Activated naive CD4-positive, alpha-beta T cell (primary cell): ENCODE results near the gene DNAJC13.
"Not testable (repeated sequence)": the region's sequence is repeated elsewhere in the genome, so short reads cannot be mapped to it uniquely, and the experiment has no call there.

Source experiments
- DNase-seq, 4 experiments: peaks; one replicate each; lab custom pipeline; 2025; lab: John Stamatoyannopoulos, UW

DNAJC13 gene, protein sequence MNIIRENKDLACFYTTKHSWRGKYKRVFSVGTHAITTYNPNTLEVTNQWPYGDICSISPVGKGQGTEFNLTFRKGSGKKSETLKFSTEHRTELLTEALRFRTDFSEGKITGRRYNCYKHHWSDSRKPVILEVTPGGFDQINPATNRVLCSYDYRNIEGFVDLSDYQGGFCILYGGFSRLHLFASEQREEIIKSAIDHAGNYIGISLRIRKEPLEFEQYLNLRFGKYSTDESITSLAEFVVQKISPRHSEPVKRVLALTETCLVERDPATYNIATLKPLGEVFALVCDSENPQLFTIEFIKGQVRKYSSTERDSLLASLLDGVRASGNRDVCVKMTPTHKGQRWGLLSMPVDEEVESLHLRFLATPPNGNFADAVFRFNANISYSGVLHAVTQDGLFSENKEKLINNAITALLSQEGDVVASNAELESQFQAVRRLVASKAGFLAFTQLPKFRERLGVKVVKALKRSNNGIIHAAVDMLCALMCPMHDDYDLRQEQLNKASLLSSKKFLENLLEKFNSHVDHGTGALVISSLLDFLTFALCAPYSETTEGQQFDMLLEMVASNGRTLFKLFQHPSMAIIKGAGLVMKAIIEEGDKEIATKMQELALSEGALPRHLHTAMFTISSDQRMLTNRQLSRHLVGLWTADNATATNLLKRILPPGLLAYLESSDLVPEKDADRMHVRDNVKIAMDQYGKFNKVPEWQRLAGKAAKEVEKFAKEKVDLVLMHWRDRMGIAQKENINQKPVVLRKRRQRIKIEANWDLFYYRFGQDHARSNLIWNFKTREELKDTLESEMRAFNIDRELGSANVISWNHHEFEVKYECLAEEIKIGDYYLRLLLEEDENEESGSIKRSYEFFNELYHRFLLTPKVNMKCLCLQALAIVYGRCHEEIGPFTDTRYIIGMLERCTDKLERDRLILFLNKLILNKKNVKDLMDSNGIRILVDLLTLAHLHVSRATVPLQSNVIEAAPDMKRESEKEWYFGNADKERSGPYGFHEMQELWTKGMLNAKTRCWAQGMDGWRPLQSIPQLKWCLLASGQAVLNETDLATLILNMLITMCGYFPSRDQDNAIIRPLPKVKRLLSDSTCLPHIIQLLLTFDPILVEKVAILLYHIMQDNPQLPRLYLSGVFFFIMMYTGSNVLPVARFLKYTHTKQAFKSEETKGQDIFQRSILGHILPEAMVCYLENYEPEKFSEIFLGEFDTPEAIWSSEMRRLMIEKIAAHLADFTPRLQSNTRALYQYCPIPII (N-terminal part only)

DNA sequence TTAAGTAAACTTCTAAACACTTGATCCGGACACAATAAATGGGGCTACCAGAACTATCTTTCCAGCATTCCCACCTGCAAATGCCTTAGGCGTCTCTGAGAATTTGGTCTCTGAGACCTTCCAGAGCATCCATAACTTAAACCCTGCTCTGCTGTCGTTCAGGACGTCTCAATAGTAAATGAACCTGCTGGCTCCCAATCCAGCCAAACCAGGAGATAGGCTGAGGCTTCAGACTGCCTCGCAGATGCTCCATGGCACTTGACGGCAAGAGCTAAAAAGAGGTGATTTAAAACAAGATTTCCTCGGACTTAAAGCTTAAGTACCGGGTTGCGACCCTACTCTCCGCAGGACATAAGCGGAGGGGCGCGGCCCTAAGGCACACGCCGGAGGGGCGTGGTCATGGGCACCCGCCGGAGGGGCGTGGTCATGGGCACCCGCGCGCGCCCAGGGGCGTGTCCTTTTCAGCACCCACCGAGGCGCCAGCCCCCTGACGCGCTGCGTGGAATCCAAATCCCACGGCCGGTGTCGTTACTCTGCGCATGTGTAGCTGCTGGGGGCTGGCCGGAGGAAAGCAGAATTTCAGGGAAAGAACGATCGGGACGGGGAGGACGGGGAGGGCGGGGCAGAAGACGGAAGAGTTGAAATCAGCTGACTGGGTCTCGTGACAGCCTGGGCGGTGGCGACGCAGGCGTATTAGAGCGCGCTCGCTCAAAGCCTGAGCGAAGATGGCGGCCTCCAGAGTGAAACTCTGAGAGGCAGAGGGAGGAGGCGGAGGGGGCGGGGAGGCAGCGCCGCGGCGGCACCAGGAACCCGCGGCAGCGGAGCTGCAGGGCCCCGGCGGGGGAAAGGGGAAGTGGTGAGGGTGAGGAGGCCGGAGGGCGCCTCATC lies at the start of gene DNAJC13:
DNAJC13 (plus strand) TSS at position 696 of the 888 bp plus-strand sequence. CDS start 17,049 bp downstream, outside the sequence.
- DNase-seq, result peak; percentile 71 to 90 (median 88)

DNA sequence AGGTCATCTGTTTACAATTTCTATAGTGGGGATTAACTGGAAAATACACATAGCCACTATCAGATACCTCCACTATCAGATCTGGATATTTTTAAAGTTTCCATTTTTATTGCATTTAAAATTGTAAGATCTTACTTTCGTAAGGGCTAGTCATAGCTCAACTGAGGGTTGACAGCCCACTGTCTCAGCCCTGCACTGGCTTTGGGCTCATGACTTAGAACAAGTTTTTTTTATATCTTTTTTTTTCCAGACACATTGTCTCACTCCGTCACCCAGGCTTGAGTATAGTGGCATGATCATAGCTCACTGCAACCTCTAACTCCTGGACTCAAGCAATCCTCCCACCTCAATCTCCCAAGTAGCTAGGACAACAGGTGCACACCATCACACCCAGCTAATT lies 48.8 kb upstream of the DNAJC13 start:
- DNase-seq, result no peak

DNA sequence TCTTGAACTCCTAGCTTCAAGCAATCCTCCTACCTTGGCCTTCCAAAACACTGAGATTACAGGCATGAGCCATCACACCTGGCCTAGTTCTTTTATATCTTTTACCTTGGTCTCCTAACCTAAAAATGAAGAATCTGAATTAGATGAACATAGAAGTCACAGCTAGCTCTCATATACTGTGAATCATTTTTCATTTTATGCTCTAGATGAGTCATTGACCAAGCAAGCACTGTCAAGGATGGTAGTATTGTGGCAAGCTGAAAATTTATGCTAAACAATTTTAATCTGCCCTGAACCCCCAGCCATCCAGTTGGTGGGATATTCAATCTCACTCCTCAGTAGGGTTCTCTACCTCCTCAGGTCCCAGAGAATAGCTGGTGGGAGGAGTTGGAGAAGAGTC lies 48.3 kb upstream of the DNAJC13 start:
- no peak for DNase-seq

DNA sequence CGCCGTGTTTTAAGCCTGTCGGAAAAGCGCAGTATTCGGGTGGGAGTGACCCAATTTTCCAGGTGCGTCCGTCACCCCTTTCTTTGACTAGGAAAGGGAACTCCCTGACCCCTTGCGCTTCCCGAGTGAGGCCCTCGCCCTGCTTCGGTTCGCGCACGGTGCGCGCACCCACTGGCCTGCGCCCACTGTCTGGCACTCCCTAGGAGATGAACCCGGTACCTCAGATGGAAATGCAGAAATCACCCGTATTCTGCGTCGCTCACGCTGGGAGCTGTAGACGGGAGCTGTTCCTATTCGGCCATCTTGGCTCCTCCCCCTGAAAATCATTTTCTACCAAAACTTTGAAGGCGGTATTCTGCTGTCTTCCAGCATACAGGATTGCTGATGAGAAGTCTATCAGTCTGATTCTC lies 40.4 kb upstream of the DNAJC13 start:
- DNase-seq, result not testable (repeated sequence)

DNA sequence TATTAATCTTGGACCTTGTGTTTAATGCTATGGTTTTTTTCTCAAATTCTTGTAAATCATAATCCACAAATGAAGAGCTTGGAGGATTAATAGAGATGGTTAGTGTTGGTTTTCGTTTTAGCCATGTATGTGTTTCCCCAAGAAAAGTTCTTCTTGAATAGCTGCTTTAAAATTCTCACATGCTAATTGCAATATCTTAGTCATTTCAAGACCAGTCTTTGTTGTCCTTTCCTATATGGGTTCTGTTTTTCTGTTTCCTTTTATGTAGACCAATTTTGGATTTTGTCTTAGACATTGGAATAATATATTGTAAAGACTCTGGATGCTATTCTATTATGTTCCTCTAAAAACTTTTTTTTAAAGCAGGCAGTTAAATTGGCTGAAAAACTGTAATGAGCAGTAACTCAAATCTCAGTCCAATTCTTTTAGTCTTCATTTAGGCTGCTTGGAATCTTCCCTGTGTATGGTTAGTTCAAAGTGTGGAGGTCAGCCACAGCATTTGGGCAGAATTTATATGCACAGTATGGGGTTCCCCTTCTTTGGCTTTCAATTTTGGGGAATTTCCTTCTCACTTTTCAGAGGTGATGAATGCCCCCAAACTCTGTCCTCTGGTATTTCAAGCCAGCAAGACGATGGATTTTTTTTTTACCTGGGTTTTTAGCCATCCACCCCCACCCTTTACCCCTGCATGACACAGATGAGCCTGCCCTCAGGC lies 39.1 kb upstream of the DNAJC13 start:
- no peak for DNase-seq

DNA sequence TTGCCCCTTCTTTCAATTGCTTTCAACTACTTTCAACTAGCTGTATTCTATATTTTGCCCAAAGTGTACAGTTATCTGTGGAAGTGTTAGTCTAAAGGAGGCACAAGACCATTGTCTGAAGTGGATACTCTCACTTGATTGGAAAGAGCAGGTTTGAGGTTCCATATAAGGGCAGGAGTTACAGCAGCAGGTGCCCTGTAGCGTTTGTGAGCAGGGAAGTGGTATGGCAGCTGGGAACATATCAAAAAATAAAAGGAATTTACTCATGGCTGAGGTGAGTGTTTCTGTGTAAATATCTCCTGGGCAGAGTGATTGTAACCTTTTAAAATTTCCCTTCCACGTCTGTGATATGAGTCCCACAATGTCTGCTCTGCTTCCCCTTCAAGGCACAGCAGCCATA lies 38.5 kb upstream of the DNAJC13 start:
- DNase-seq, result no peak

DNA sequence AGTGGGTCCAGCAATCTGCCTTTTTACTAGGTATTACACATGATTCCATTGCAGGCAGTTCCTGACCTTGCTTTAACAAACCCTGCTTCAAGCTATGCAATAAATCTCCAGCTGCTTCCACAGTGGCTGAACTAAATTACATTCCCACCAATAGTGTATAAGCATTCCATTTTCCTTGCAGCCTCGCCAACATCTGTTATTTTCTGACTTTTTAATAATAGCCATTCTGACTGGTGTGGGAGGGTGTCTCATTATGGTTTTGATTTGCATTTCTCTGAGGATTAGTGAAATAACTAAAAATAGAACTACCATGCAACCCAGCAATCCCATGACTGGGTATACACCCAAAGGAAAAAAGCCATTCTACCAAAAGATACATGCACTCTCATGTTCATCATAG lies 36.4 kb upstream of the DNAJC13 start:
- DNase-seq, result no peak

DNA sequence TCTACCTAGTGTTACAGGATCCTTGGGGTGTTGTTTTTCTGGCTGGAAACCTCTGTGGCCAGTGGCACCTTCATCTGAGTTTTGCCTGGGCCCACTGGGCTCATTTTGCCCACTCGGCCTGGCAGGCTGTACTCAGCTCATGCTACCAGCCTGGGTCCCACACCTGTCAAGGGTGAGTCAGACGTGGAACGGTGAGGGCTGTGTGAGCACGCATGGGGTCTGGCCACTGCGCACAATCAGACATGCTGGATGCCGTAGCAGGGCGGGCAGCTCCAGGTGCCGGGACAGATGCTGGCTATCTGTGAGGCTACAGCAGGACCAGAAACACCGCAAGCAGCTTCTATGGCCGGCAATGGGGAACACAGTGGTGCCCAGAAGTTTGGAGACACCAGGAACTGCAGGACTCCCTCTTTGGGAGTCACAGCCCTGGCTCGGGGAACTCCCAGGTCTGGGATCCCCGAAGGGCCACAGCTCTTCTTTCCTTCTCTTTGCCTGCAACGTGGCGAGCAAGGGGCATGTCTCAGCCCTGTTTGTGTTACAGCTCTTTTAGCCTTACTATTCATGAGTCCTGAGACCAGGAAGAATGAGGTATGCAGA lies 35.9 kb upstream of the DNAJC13 start:
- DNase-seq, result no peak

DNA sequence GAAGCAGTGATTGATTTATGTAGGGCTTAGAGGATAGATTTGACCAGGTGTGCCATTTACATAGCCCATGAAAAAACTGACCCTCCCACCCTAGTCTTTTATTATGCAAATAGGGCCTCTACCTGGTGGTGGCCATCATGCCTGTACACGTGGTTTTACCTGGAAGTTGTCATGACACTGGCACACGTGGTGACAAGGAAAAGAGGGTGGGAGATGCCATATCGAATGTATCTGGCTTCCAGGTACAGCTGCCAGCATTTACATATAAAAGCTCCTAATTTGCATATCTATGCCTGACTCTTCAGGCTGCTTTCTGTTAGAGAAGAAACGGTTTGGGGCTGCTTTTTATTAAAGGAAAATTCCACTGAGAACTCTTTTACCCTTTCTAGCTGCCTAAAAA lies 35.0 kb upstream of the DNAJC13 start:
- DNase-seq, result no peak

DNA sequence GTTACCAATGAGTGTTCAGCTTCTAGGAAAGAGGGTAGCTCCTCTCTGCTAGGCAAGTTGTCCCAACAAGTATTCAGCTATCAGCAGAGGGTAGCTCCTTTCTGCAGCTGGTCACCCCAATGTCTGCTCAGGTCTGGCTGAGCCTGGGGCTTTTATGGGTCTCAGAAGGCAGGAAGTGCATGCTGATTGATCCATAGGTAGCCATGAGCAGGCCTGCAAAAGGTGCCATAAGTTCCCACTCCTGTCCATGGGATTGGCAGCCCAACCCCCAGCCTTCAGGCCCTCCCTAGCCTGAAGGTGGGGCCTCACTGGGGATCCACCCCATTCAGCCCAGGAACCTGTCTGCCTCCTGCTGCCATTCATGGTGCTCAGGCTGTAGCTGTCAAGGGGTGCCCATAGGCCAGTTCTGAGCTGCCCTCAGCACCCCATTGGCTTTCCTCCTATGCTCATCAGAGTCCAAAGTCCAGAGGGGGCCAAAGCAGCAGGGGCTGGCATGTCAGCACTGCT lies 34.6 kb upstream of the DNAJC13 start:
- DNase-seq, result no peak

DNA sequence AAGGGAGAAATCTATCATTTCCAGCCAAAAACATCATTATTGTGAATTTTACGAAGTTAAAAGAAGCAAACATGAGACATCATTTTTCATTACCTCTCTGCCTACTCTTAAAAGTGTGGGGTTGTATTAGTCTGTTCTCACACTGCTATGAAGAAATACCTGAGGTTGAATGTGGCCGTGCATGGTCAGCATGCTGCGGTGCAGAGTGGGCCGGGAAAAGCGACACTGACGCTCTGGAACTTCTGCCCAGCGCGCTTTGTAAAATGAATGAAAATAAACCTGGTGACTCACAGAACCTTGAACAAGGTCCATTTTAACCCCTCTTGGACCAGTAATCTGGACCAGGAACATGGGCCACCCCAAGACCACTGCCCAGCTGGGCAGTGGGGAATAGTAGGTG lies 31.0 kb upstream of the DNAJC13 start:
- no peak for DNase-seq

DNA sequence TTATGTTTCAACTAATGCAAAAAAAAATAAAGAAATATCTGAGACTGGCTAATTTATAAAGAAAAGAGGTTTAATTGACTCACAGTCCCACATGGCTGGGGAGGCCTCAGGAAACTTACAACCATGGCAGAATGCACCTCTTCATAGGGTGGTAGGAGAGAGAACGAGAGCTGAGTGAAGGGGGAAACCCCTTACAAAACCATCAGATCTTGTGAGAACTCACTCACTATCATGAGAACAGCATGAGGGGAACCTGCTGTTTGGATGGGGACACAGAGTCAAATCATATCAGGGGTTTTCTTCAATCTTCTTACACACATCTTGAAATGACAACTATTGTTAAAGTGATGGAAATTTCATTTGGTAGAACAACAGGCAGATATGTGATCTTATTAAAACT lies 24.6 kb upstream of the DNAJC13 start:
- not testable (repeated sequence) for DNase-seq

DNA sequence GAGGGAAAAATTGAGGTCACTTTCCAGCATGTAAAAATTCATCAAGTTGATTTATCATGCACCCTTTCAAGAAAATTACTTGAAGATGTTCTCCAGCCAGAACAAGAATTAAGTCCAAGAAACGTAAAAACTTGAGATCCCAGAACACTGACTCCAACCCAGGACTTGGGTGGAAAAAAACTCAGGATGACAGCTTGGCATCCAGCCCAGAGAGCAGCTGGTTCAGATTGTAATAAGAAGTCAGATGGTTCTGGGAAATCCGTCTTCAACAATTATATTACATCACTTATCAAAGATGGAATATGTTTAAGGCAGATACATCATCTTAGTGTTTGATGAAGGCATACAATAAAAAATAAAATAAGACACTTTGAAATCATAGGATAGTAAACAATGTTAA lies 23.0 kb upstream of the DNAJC13 start:
- no peak for DNase-seq

DNA sequence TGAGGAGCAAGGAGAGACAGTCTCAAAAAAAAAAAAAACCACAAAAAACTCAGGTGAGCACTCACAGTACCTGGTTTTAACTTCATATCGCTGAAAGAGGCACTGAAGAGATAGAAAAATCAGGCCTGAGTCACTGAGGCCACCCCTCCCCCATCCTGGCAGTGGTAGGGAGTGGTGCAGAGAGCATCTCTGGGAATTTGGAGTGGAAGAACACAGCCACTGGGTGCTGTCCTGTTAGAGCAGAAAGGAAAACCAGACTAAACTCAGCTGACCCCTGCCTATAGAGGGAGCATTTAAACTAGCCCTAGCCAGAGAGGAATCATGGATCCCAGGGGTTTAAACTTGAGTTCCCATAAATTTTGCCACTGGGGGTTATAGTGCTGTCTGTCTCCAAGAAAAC lies 22.2 kb upstream of the DNAJC13 start:
- no peak for DNase-seq

DNA sequence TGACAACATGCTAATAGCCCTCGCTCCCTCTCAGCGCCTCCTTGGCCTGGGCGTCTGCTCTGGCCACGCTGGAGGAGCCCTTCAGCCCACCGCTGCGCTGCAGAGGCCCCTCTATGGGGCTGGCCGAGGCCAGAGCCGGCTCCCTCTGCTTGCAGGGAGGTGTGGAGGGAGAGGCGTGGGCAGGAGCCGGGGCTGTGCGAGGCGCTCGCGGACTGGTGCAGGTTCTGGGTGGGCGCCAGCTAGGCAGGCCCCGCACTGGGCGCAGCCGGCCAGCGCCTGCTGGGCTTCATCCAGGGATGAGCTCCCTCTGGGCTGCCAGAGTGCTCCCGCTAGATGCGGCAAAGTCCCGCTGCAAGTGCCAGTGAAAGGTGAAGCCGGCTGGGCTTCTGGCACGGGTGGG lies 21.0 kb upstream of the DNAJC13 start:
- DNase-seq, result no peak

DNA sequence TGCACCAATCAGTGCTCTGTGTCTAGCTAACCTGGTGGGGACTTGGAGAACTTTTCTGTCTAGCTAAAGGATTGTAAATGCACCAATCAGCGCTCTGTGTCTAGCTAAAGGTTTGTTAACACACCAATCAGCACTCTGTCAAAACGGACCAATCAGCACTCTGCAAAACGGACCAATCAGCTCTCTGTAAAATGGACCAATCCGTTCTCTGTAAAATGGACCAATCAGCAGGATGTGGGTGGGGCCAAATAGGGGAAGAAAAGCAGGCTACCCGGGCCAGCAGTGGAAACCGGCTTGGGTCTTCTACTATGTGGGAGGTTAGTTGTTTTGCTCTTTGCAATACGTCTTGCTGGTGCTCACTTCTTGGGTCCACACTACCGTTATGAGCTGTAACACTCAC lies 20.5 kb upstream of the DNAJC13 start:
- not testable (repeated sequence) for DNase-seq

DNA sequence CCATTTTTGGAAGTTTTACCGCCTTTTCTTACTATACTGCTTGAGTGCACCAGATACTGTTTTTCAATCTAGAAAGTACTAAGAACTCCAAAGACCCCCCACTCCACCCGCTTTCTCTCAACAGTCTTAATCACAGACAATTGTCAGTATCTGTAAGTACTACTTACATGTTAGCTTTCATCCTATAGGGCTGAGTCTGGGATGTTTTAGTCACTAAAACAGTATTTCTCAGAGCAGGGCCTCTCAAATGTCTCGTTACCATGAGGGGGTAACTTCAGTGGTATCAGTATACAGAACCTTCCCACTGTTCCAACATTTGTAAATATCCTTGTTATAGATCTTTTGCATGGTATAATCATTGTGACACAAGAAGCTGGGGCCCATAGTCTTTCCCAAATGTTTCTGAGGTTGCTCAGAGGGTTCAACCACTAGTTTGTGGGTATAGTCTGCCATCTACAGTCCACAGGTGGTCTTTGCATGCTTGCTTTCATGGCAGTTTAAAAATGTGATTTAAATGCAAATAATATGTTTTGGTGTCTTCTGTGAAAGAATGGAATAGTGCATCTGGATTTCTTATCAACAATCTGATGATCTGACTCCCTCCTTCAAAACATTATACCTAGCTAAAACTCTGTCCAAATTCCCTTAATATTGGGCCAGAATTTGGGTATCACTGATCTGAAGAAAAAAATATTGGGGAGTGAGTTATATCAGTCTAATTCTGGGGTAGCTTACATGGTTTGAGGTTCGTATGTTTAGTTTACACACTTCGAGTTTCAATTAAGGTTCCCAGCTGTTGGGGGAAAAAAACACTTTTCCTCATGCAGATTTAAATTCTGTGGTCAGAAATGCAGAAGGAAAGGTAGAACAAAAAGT lies 18.0 kb upstream of the DNAJC13 start:
- DNase-seq, result no peak

DNA sequence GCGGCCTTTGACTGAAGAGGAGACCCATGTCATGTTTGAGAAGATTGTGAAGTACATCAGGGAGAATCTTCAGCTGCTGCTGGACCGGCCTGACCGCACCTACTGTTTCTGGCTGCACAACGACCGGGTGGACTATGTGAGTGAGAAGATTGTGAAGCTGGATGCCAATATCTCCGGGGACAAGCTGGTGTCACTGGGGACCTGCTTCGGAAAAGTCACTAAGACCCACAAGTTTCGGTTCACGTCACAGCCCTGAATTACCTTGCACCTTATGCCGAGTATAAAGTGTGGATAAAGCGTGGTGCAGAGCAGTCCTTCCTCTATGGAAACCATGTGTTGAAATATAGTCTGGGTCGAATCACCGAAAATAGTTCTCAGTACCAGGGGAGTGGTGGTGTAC lies 16.0 kb upstream of the DNAJC13 start:
- no peak for DNase-seq

DNA sequence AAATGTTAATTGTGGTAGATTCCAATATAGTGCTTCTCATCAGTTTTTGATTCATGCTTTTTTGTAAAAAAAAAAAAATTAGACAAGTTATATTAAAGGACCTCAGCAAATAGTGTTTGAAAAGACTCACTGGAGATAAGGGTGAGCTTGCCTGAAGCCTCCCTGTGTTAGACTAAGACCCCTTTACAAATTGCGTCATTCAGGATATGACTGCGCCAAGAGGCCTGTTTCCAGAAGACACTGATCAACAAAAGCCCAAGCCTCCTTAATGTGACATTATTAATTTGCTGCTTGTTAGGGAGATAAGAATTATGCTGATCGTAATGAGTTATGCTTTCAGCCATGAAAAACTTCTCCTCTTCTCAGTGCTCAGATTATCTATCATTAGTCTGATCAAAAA lies 13.0 kb upstream of the DNAJC13 start:
- no peak for DNase-seq
